Measurements from ENCODE around the gene CHMP5.

DNA sequence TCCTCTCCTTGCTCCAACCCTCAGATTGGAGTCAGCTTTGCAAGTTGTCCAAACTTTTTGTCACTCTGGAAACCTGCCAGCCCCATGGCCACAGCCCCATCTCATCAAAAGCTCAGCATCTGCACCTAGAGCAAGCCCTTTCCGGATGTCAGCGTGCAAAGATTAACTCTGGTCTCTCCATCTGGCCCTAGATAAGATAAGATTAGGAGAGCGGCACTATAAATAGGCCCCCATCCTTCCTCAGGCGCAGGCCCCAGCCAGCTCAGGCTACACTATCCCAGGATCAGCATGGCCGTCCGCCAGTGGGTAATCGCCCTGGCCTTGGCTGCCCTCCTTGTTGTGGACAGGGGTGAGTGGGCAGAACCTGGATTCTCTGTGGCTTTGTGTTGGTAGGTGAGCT, 24.9 kb upstream of the CHMP5 start, which contains the start of gene SPINK4:
- TF ChIP-seq, protein P1, sequence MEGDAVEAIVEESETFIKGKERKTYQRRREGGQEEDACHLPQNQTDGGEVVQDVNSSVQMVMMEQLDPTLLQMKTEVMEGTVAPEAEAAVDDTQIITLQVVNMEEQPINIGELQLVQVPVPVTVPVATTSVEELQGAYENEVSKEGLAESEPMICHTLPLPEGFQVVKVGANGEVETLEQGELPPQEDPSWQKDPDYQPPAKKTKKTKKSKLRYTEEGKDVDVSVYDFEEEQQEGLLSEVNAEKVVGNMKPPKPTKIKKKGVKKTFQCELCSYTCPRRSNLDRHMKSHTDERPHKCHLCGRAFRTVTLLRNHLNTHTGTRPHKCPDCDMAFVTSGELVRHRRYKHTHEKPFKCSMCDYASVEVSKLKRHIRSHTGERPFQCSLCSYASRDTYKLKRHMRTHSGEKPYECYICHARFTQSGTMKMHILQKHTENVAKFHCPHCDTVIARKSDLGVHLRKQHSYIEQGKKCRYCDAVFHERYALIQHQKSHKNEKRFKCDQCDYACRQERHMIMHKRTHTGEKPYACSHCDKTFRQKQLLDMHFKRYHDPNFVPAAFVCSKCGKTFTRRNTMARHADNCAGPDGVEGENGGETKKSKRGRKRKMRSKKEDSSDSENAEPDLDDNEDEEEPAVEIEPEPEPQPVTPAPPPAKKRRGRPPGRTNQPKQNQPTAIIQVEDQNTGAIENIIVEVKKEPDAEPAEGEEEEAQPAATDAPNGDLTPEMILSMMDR (optimal IDR thresholded peaks at IDR 0.05 in 1 of 3, IDR thresholded peaks at IDR 0.05 in 1 of 3, conservative IDR thresholded peaks at IDR 0.05 in 1 of 3; ENCODE audit: extremely low read depth in 1 of 3, insufficient read depth in 2 of 3, low read length in 3 of 3) = no peak
- TF ChIP-seq EZH2 (IDR thresholded peaks at IDR 0.05; ENCODE audit: low read length) = no peak
